AG09319 (cell line): Measurements from ENCODE around the gene ZDHHC14.

Experiments used
- DNase-seq: peaks from one replicate; pipeline ENCODE4 v3.0.0-alpha.2; 2010; ENCODE audit warnings: low read depth; ENCODE audit errors: extremely low read depth
- TF ChIP-seq, protein P1 (sequence below): IDR thresholded peaks from 2 replicates; pipeline ENCODE4 v1.5.1; 2011; ENCODE audit warnings: low read depth, mild to moderate bottlenecking, inconsistent platforms, low read length, moderate library complexity

ZDHHC14 gene

DNA sequence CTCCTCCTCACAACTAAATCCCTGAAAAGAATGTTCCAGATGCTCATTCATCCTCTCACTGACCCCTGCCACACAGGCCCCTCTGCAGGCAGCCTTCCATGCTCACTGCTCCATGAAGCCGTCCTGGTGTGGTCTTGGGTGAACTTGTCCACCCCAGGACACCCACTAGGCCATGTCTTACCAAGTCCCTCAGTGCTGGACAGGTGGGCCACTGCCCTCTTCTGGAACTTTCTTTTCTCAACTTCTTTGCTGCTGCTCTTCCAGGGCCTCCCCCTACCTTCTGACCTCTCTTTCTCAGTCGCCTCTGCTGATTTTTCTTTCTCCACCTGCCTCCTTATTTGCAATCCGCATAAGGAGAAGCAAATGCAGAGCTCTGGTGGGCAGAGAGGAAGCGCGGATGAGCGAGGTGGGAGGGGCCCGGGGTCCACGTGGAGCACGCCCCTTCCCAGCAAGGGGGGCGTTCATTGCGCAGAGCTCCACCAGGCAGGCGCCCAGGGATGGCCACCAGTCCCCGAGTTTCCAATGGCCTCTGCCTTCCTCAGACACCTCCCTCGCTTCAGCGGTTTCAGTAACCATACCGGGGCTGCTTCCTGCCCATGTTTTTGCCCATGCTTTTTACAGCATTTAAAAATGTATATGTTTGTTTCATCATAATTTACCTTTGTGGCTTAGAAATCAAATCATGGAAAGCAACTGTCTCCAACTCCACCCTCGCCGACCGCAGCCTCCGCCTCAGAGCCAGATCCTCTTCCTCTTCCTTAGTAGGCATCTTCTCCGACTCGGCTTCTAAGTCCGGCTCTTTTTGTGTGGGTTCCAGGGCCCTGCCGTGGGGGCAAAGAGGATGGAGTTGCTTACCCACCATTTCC, 129.6 kb downstream of the ZDHHC14 start:
- TF ChIP-seq, protein P1, sequence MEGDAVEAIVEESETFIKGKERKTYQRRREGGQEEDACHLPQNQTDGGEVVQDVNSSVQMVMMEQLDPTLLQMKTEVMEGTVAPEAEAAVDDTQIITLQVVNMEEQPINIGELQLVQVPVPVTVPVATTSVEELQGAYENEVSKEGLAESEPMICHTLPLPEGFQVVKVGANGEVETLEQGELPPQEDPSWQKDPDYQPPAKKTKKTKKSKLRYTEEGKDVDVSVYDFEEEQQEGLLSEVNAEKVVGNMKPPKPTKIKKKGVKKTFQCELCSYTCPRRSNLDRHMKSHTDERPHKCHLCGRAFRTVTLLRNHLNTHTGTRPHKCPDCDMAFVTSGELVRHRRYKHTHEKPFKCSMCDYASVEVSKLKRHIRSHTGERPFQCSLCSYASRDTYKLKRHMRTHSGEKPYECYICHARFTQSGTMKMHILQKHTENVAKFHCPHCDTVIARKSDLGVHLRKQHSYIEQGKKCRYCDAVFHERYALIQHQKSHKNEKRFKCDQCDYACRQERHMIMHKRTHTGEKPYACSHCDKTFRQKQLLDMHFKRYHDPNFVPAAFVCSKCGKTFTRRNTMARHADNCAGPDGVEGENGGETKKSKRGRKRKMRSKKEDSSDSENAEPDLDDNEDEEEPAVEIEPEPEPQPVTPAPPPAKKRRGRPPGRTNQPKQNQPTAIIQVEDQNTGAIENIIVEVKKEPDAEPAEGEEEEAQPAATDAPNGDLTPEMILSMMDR = no peak
- no peak for DNase-seq

DNA sequence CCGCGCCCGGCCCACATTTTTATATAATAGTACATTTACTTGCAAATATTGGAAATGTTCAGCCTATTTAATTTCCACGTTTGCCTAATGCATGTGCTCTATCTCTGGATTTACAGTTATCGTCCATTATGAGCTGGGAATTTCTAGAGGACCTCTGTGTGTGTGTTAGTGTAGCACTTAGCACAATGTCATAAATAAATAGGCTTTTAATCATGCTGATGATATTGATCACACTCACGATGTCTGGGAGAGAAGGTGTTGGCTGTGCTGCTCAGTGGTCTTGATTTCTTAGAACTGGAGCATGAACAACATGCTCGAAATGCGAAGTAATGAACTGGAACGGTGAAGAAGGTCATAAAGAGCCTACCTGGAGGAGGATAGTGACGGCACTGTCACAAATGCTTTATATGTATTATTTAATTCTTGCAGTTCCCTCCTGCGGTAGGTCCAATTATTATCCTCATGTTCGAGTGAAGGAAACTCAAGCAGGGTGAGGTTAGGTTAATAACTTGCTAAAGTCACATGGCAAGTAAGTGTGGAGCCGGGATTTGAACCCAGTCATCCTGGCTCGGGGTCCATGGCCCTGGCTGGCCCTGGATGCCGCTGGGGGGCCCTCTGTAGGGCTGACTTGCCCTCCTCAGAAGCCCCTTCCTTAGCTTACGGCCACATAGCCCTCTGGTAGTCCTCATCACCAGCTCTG, 130.8 kb downstream of the ZDHHC14 start:
- TF ChIP-seq, protein P1 = no peak
- no peak for DNase-seq

DNA sequence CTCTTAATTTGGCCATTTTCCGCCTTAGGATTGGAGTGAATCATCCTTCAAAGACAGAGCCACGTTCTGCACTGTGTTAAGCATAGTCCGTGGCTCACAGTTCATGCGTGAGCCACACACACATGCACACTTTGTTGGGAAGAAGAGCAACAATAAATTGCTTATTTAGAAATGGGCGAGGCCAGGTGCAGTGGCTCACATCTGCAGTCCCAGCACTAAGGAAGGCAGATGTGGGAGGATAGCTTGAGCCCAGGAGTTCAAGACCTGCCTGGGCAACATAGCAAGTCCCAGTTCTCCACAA, 131.3 kb downstream of the ZDHHC14 start:
- TF ChIP-seq, protein P1 = no peak
- DNase-seq = no peak

DNA sequence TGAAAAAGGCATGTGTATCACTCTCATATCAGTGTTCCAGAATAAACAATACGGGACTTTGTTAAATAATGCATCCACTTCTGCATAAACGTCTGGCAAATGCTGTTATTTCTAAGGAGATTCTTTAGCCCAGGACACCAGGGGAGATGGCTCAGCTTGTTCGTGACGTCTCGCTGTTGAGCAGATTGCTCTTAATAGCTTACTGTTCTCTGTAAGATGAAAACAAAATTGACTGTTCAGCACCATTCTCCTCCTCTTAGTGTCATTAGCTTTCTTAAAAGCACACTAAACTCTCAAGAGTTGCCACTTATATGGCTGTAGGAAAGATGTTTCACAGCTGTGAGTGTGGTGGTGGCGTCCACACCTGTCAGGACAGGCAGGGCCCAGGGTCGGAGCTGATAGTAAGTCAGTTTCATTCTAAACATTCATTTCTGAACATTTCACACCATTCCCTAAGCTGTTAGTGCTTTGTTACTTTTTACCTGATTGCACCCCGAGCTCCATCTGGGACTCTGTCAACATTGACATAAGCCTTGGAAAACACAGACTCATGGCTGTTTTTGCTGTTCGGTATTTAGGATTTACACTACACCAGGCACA, 132.1 kb downstream of the ZDHHC14 start:
- TF ChIP-seq, protein P1 = no peak
- DNase-seq = no peak

DNA sequence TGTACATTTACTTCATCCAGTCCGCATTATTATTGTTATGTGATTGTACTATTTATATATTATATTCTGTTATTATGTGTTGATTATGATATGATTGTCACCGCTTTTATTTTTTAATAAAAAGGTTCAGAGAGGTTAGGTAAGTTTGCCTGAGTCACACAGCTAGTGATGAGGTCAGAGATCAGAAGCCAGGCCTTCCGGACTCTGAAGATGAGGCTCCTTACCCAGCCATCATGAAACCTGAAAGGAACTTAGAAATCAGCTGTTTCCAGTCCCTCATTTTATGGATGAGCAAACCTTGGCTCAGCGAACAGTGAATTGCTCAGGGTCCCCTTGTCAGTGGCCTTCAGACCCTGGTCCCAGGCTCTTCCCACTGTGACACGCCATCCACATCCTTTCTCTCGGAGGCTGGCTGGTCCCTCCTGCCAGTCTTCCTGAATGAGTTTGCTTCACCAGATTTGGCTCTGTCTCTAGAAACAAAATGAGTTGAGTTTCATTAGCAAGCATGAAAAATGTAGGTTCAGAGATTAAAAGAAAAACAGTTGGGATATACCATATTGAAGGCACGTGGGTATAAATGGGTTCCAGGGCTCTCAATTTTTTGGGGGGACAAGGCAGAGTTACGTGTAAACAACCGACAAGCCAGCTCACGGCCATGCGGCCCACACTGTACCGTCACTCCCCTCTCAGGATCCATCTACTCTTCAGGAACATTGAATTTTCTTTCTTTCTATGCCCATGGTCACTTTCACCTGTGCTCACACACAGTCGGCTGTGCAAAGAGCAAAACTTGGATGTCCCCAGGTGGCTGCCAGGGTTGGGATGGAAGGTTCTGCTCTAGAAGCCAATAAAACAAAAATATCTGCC, 132.9 kb downstream of the ZDHHC14 start:
- no peak for DNase-seq
- TF ChIP-seq, protein P1 = no peak

DNA sequence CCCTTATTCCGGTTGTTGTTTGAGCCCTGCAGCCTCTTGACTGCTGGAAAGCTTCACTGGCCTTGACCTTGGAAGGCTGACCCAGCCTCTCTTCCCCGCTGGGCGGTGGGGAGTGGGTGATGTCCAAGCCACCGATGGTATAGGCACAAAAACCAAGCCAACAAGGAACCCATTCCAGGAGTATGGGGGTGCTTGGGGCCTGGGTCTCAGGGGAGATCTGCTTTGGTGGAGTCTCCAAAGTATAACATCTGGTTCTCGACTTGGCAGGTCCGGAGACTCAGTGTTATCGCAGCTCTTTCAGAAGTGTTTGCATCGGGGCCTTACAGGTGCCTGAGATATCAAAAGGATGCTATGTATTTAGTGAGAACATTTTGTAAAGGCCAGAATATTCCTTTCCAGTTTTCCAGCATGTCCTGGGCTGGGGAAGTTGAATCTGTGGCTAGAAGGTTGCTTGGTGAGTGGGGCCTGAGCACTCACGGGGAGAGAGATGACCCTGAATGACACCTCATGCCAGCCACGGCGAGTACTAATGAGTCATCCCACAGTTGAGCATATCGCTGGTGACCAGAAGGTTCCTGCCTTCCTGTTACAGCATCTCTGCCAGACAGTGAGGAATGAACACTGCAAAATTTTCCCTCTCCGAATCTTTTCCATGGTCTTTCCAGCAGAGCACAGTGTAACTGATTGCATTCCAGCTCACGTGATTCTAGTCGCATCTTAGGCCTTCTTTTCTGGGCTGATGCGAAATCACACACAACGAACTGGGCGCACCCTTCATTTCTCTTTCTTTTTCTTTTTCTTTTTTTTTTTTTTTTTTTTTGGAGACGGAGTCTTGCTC, 133.9 kb downstream of the ZDHHC14 start:
- peak; percentile 23 for DNase-seq
- TF ChIP-seq, protein P1 = no peak
